Anterior cingulate cortex (tissue), 58 donors: ENCODE results near the gene HBG1.
"Not testable (repeated sequence)": the region's sequence is repeated elsewhere in the genome, so short reads cannot be mapped to it uniquely, and the experiment has no call there.

Experiments used
- DNase-seq, 58 donors: peaks; one replicate each; lab custom pipeline; 2025; lab: John Stamatoyannopoulos, UW

HBG1 gene

GRCh38 chr11:5250543-5251204 is 1.0 kb upstream of the HBG1 start:
- no peak for DNase-seq

GRCh38 chr11:5248498-5248897 is 1.2 kb downstream of the HBG1 start:
- DNase-seq, result not testable (repeated sequence)

GRCh38 chr11:5247472-5248192 is 2.0 kb downstream of the HBG1 start:
- no peak for DNase-seq

- DNase-seq, result no peak
These were observed 2.7 kb downstream of the HBG1 start for GRCh38 chr11:5246772-5247471.

- DNase-seq, result no peak
These were observed 4.5 kb downstream of the HBG1 start for GRCh38 chr11:5245155-5245554.

GRCh38 chr11:5243816-5244180 is 5.9 kb downstream of the HBG1 start:
- DNase-seq, result no peak

- DNase-seq, result no peak
These were observed 6.5 kb downstream of the HBG1 start for GRCh38 chr11:5242933-5243815.

GRCh38 chr11:5242208-5242607 is 7.4 kb downstream of the HBG1 start:
- DNase-seq, result no peak

- DNase-seq, result no peak
These were observed 8.2 kb downstream of the HBG1 start for GRCh38 chr11:5241458-5241857.

- DNase-seq, result no peak
These were observed 9.2 kb downstream of the HBG1 start for GRCh38 chr11:5240458-5240857.

- DNase-seq, result no peak
These were observed 9.6 kb downstream of the HBG1 start for GRCh38 chr11:5240056-5240455.

GRCh38 chr11:5239046-5239445 is 10.6 kb downstream of the HBG1 start:
- DNase-seq, result no peak

GRCh38 chr11:5238486-5238885 is 11.2 kb downstream of the HBG1 start:
- no peak for DNase-seq

- DNase-seq, result no peak
These were observed 12.2 kb downstream of the HBG1 start for GRCh38 chr11:5237420-5237819.

GRCh38 chr11:5235364-5236095 is 14.1 kb downstream of the HBG1 start:
- no peak for DNase-seq

GRCh38 chr11:5234381-5234834 is 15.2 kb downstream of the HBG1 start, which contains the start of gene HBD:
Gene HBD (minus strand): TSS chr11:5234483. CDS start chr11:5234433, 50 bp downstream.
- no peak for DNase-seq

GRCh38 chr11:5233307-5233706 is 16.4 kb downstream of the HBG1 start:
- no peak for DNase-seq

GRCh38 chr11:5232821-5233220 is 16.8 kb downstream of the HBG1 start:
- DNase-seq, result no peak

- no peak for DNase-seq
These were observed 17.5 kb downstream of the HBG1 start for GRCh38 chr11:5232176-5232575.

- DNase-seq, result no peak
These were observed 18.5 kb downstream of the HBG1 start for GRCh38 chr11:5231111-5231510.
